Measurements from ENCODE around the gene RAPH1.

- TF ChIP-seq CTCF (IDR thresholded peaks at IDR 0.05; ENCODE audit: insufficient read depth, low read depth, low read length): no peak
- TF ChIP-seq EZH2 (IDR thresholded peaks at IDR 0.05; ENCODE audit: insufficient read depth, low read length): no peak
These were observed 24.7 kb downstream of the RAPH1 start for GRCh38 chr2:203510256-203510940.
